Neural progenitor cell (in vitro differentiated cells): ENCODE results near the gene DENND4A.

Experiments
- EZH2phosphoT487 ChIP-seq: fragments of 200-600 bp; sonication (generic); IDR thresholded peaks from 2 replicates; pipeline ENCODE4 v1.6.1; 2017; ENCODE audit warnings: antibody characterized with exemption
- TF ChIP-seq, protein P1 (sequence below): fragments of 200-600 bp; sonication (generic); IDR thresholded peaks from 2 replicates; pipeline ENCODE4 v1.5.1; 2017; ENCODE audit warnings: antibody characterized with exemption, mild to moderate bottlenecking

DNA sequence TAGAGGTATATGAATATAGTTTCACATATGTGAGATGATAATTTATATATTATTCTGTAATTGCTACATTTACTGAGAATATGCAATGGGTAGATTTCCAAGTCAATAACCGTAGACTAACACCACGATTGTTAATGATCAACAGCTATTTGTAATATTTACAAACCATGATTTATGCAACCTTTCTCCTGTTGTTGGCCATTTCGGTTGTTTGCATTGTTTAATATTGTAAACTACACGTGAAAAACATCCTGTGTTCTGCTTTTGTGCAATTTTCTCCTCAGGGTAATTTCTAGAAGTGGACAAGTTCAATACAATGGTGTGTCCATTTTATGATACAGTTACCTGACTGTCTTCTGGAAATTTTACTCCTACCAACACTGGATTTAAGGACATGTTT, 47.9 kb upstream of the DENND4A start:
- TF ChIP-seq, protein P1, sequence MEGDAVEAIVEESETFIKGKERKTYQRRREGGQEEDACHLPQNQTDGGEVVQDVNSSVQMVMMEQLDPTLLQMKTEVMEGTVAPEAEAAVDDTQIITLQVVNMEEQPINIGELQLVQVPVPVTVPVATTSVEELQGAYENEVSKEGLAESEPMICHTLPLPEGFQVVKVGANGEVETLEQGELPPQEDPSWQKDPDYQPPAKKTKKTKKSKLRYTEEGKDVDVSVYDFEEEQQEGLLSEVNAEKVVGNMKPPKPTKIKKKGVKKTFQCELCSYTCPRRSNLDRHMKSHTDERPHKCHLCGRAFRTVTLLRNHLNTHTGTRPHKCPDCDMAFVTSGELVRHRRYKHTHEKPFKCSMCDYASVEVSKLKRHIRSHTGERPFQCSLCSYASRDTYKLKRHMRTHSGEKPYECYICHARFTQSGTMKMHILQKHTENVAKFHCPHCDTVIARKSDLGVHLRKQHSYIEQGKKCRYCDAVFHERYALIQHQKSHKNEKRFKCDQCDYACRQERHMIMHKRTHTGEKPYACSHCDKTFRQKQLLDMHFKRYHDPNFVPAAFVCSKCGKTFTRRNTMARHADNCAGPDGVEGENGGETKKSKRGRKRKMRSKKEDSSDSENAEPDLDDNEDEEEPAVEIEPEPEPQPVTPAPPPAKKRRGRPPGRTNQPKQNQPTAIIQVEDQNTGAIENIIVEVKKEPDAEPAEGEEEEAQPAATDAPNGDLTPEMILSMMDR = no peak
- no peak for TF ChIP-seq EZH2phosphoT487
